ENCODE measurements around the gene FUT3. TPM values are rescaled to one million over a fixed set of nuclear protein-coding genes. Genes with fewer than 3 reads are reported as not detected.

The FUT3 gene
- total and polyA plus RNA-seq, 2 donors (not counting 1 experiment from before 2014, with no cell fraction given), result not detected

DNA sequence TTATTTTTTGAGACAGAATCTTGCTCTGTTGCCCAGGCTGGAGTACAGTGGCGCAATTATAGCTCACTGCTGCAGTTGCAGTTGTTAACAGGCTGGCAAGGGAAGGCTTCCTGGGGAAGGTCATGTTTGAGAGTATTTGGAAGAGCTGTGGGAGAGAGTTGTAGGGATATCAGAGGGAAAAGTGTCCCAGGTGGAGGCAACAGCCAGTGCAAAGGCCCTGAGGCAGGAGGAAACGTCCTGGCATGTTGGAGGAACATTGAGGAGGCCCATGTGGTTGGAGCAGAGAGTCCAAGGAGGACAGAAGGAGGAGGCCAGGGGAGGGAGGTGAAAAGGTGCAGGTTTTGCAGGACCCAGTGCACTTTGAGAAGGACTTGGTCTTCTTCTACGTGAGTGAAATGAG is 58.1 kb downstream of the FUT3 start:
- no peak overlapping the region for H2AFZ ChIP-seq (ENCODE audit: low read length)
- H3K27me3 ChIP-seq (ENCODE audit: control insufficient read depth, insufficient read depth, low read length), result no peaks in the 10 kb centered on the region
- H3K4me2 ChIP-seq (ENCODE audit: extremely low read depth, insufficient read depth, low read length), result no peak overlapping the region
- H4K20me1 ChIP-seq (ENCODE audit: control insufficient read depth, extremely low read depth, insufficient read depth, low read length), result no peaks in the 10 kb centered on the region
- TF ChIP-seq, protein P1, sequence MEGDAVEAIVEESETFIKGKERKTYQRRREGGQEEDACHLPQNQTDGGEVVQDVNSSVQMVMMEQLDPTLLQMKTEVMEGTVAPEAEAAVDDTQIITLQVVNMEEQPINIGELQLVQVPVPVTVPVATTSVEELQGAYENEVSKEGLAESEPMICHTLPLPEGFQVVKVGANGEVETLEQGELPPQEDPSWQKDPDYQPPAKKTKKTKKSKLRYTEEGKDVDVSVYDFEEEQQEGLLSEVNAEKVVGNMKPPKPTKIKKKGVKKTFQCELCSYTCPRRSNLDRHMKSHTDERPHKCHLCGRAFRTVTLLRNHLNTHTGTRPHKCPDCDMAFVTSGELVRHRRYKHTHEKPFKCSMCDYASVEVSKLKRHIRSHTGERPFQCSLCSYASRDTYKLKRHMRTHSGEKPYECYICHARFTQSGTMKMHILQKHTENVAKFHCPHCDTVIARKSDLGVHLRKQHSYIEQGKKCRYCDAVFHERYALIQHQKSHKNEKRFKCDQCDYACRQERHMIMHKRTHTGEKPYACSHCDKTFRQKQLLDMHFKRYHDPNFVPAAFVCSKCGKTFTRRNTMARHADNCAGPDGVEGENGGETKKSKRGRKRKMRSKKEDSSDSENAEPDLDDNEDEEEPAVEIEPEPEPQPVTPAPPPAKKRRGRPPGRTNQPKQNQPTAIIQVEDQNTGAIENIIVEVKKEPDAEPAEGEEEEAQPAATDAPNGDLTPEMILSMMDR (conservative IDR thresholded peaks at IDR 0.05 in 1 of 2, IDR thresholded peaks at IDR 0.05 in 1 of 2; ENCODE audit: low read depth in 1 of 2, low read length in 2 of 2), result no peak
- no peak overlapping the region for H3K9ac ChIP-seq (ENCODE audit: insufficient read depth, low read length)
- no peaks in the 10 kb centered on the region for H3K9me3 ChIP-seq (ENCODE audit: control insufficient read depth, insufficient read depth, low read depth, low read length)
- peaks cover 4% of the 10 kb centered on the region for H3K4me1 ChIP-seq (ENCODE audit: control insufficient read depth, extremely low read depth, insufficient read depth, low read length)
- peaks cover 6% of the 10 kb centered on the region for H3K79me2 ChIP-seq (ENCODE audit: control insufficient read depth, insufficient read depth, low read length)
- H3K27ac ChIP-seq (ENCODE audit: insufficient read depth, low read length), result no peak overlapping the region
- H3K36me3 ChIP-seq (ENCODE audit: control insufficient read depth, insufficient read depth, low read length), result peaks cover 14% of the 10 kb centered on the region
- DNase-seq (ENCODE audit: low read depth in 2 of 2), result no peak
- no peak overlapping the region for H3K4me3 ChIP-seq (replicated peaks in 1 of 4; ENCODE audit: control extremely low read depth in 1 of 4, insufficient read depth in 1 of 4, low read depth in 3 of 4, low read length in 4 of 4)

Other genes with a start within 250 kb of the FUT3 start
- gene SAFB2, start 228.7 kb downstream of the FUT3 start, total RNA-seq, result 29.0 and 35.8 TPM in 2 replicates
- gene SAFB2, start 228.7 kb downstream of the FUT3 start, polyA plus RNA-seq, result 16.9 and 21.3 TPM in 2 replicates
- gene SAFB, start 228.4 kb downstream of the FUT3 start, total RNA-seq, result 48.5 and 51.0 TPM in 2 replicates
- 28.0 and 34.3 TPM in 2 replicates for gene SAFB, start 228.4 kb downstream of the FUT3 start, polyA plus RNA-seq
- gene MICOS13, start 170.9 kb downstream of the FUT3 start, total RNA-seq, result 29.3 and 73.5 TPM in 2 replicates
- gene MICOS13, start 170.9 kb downstream of the FUT3 start, polyA plus RNA-seq, result 20.7 and 20.8 TPM in 2 replicates
- gene HSD11B1L, start 170.4 kb downstream of the FUT3 start, total RNA-seq, result 11.0 and 13.0 TPM in 2 replicates
- 3.1 and 5.1 TPM in 2 replicates for gene HSD11B1L, start 170.4 kb downstream of the FUT3 start, polyA plus RNA-seq
- 634 and 864 TPM in 2 replicates for gene RPL36, start 161.2 kb downstream of the FUT3 start, total RNA-seq
- gene RPL36, start 161.2 kb downstream of the FUT3 start, polyA plus RNA-seq, result 341 and 394 TPM in 2 replicates
- 149 and 172 TPM in 2 replicates for gene LONP1, start 131.3 kb downstream of the FUT3 start, total RNA-seq
- 29.8 and 37.3 TPM in 2 replicates for gene LONP1, start 131.3 kb downstream of the FUT3 start, polyA plus RNA-seq
- gene CATSPERD, start 130.8 kb downstream of the FUT3 start, total RNA-seq, result not detected in 2 replicates
- not detected in 2 replicates for gene CATSPERD, start 130.8 kb downstream of the FUT3 start, polyA plus RNA-seq
- 0.17 and 0.26 TPM in 2 replicates for gene PRR22, start 66.7 kb downstream of the FUT3 start, total RNA-seq
- gene PRR22, start 66.7 kb downstream of the FUT3 start, polyA plus RNA-seq, result 0.15 and 0.23 TPM in 2 replicates
- 18.7 and 20.5 TPM in 2 replicates for gene DUS3L, start 60.3 kb downstream of the FUT3 start, total RNA-seq
- 8.8 and 14.4 TPM in 2 replicates for gene DUS3L, start 60.3 kb downstream of the FUT3 start, polyA plus RNA-seq
- gene NRTN, start 46.4 kb downstream of the FUT3 start, total RNA-seq, result 0.50 and 0.51 TPM in 2 replicates
- gene NRTN, start 46.4 kb downstream of the FUT3 start, polyA plus RNA-seq, result 0.07 and 0.11 TPM in 2 replicates
- not detected in 2 replicates for gene FUT6, start 11.7 kb downstream of the FUT3 start, total RNA-seq
- not detected in 2 replicates for gene FUT6, start 11.7 kb downstream of the FUT3 start, polyA plus RNA-seq
- gene FUT5, start 19.1 kb upstream of the FUT3 start, total RNA-seq, result not detected in 2 replicates
- not detected in 2 replicates for gene FUT5, start 19.1 kb upstream of the FUT3 start, polyA plus RNA-seq
- gene NDUFA11, start 52.3 kb upstream of the FUT3 start, total RNA-seq, result 212 and 271 TPM in 2 replicates
- 271 and 332 TPM in 2 replicates for gene NDUFA11, start 52.3 kb upstream of the FUT3 start, polyA plus RNA-seq
- gene VMAC, start 53.4 kb upstream of the FUT3 start, total RNA-seq, result 6.4 and 8.3 TPM in 2 replicates
- gene VMAC, start 53.4 kb upstream of the FUT3 start, polyA plus RNA-seq, result 1.1 and 1.7 TPM in 2 replicates
- 2.6 and 7.3 TPM in 2 replicates for gene CAPS, start 62.8 kb upstream of the FUT3 start, total RNA-seq
- gene CAPS, start 62.8 kb upstream of the FUT3 start, polyA plus RNA-seq, result 0.77 and 1.6 TPM in 2 replicates
- 32.1 and 39.8 TPM in 2 replicates for gene RANBP3, start 126.7 kb upstream of the FUT3 start, total RNA-seq
- 59.4 and 72.9 TPM in 2 replicates for gene RANBP3, start 126.7 kb upstream of the FUT3 start, polyA plus RNA-seq